ENCODE measurements around the gene FLNB.

Gene FLNB, protein sequence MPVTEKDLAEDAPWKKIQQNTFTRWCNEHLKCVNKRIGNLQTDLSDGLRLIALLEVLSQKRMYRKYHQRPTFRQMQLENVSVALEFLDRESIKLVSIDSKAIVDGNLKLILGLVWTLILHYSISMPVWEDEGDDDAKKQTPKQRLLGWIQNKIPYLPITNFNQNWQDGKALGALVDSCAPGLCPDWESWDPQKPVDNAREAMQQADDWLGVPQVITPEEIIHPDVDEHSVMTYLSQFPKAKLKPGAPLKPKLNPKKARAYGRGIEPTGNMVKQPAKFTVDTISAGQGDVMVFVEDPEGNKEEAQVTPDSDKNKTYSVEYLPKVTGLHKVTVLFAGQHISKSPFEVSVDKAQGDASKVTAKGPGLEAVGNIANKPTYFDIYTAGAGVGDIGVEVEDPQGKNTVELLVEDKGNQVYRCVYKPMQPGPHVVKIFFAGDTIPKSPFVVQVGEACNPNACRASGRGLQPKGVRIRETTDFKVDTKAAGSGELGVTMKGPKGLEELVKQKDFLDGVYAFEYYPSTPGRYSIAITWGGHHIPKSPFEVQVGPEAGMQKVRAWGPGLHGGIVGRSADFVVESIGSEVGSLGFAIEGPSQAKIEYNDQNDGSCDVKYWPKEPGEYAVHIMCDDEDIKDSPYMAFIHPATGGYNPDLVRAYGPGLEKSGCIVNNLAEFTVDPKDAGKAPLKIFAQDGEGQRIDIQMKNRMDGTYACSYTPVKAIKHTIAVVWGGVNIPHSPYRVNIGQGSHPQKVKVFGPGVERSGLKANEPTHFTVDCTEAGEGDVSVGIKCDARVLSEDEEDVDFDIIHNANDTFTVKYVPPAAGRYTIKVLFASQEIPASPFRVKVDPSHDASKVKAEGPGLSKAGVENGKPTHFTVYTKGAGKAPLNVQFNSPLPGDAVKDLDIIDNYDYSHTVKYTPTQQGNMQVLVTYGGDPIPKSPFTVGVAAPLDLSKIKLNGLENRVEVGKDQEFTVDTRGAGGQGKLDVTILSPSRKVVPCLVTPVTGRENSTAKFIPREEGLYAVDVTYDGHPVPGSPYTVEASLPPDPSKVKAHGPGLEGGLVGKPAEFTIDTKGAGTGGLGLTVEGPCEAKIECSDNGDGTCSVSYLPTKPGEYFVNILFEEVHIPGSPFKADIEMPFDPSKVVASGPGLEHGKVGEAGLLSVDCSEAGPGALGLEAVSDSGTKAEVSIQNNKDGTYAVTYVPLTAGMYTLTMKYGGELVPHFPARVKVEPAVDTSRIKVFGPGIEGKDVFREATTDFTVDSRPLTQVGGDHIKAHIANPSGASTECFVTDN (N-terminal part only)

DNA sequence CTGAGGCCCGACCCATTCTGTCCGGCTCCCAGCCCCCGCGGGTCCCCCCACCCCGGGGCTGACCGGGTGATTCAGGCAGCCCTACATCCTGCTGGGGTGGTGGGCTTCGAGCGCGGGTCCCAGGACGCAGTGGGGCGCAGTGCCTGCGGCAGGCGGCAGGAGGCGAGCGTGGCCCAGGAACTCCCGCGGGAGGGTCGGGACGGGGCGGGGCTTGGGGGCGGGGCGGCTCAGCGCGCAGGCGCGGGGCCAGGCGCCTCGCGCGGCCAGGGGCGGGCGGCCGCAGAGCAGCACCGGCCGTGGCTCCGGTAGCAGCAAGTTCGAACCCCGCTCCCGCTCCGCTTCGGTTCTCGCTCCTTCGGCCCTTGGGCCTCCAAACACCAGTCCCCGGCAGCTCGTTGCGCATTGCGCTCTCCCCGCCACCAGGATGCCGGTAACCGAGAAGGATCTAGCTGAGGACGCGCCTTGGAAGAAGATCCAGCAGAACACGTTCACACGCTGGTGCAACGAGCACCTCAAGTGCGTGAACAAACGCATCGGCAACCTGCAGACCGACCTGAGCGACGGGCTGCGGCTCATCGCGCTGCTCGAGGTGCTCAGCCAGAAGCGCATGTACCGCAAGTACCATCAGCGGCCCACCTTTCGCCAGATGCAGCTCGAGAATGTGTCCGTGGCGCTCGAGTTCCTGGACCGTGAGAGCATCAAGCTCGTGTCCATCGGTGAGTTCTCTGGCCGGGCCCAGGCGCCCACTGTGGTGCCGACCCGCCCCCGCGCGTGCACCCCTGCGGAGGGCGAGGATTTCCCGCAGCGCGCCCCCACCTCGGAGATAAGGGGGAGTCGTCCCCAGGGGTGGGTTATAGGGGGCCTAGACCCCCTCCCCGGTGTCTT is at the start of gene FLNB:
Gene FLNB (plus strand): TSS at position 282 of the 885 bp plus-strand sequence. CDS start 143 bp downstream, at position 425.
- in situ Hi-C loops (cut with MboI; ENCODE audit: low pct_unique_long_range_greater_than_20kb, low sequenced_read_pairs, unreplicated experiment): loop anchor here (25.0 kb wide), 2 partner anchors 154 to 304 kb away; partner anchors contain the start of genes HTD2 and RPP14
- peak; percentile 97 for DNase-seq (ENCODE audit: low spot score)
- TF ChIP-seq, protein P1, sequence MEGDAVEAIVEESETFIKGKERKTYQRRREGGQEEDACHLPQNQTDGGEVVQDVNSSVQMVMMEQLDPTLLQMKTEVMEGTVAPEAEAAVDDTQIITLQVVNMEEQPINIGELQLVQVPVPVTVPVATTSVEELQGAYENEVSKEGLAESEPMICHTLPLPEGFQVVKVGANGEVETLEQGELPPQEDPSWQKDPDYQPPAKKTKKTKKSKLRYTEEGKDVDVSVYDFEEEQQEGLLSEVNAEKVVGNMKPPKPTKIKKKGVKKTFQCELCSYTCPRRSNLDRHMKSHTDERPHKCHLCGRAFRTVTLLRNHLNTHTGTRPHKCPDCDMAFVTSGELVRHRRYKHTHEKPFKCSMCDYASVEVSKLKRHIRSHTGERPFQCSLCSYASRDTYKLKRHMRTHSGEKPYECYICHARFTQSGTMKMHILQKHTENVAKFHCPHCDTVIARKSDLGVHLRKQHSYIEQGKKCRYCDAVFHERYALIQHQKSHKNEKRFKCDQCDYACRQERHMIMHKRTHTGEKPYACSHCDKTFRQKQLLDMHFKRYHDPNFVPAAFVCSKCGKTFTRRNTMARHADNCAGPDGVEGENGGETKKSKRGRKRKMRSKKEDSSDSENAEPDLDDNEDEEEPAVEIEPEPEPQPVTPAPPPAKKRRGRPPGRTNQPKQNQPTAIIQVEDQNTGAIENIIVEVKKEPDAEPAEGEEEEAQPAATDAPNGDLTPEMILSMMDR (IDR thresholded peaks at IDR 0.05; ENCODE audit: extremely low read depth, insufficient read depth, missing control alignments): peak; percentile 96

DNA sequence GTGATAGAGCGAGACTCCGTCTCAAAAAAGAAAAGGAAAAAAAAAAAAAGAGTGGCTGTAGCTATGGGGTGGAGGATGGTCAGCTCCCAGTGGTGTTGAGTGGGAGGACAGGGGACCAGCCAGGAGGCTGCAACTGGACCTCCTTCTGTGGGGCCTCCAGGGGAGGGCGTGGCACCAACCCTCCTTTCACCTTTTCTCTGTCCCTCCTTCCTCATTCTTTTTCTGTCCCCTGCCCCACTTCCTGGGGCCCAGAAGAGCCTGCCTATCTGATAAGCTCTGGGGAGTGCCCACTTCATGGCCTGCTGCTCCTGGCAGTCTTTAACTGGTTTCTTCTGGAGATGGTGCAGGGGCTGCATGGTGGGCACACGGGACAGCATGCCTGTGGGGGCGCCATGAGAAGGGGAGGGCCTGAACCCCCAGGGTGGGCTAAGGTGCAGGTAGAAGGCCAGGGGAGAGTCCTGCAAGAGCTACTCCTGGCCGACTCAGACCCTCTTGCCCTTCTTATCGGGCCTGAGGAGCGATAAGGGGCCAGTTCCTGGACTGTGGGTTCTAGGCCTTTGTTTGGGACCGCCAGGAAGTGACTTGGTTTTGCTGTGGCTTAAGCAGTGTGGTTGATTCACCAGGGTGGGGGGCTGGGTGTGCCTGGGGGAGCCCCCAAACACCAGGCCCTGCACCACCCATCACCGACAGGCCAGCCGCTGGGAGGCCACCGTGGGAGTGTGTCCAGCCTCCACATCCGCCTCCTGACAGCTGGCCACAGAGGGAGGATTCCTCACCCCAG is 49.4 kb upstream of the FLNB start:
- TF ChIP-seq, protein P1 (IDR thresholded peaks at IDR 0.05; ENCODE audit: extremely low read depth, insufficient read depth, missing control alignments): no peak
- DNase-seq (ENCODE audit: low spot score): no peak
- in situ Hi-C loops (cut with MboI; ENCODE audit: low pct_unique_long_range_greater_than_20kb, low sequenced_read_pairs, unreplicated experiment): no loop called here

GRCh38 chr3:57959423-57960173 is 48.6 kb upstream of the FLNB start:
- in situ Hi-C loops (cut with MboI; ENCODE audit: low pct_unique_long_range_greater_than_20kb, low sequenced_read_pairs, unreplicated experiment): no loop called here
- DNase-seq (ENCODE audit: low spot score): no peak
- TF ChIP-seq, protein P1 (IDR thresholded peaks at IDR 0.05; ENCODE audit: extremely low read depth, insufficient read depth, missing control alignments): no peak

DNA sequence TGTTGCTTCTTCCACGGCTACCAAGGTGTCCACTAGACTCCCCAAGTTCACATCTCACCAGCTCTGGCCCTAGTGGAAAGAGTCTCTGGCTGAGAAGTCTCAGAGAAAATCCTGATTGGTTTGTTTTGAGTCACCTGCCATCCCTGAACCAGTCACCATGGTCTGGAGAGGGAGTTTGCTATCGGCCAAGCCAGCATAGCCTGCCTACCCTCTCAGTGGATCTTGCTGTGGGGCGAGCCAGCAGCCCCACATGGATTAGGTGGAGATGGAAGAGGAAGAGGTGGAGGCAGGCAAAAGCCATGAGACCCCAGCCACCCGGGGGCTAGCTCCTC is 48.1 kb upstream of the FLNB start:
- DNase-seq (ENCODE audit: low spot score): no peak
- in situ Hi-C loops (cut with MboI; ENCODE audit: low pct_unique_long_range_greater_than_20kb, low sequenced_read_pairs, unreplicated experiment): no loop called here
- TF ChIP-seq, protein P1 (IDR thresholded peaks at IDR 0.05; ENCODE audit: extremely low read depth, insufficient read depth, missing control alignments): no peak

GRCh38 chr3:57961177-57961827 is 46.9 kb upstream of the FLNB start:
- in situ Hi-C loops (cut with MboI; ENCODE audit: low pct_unique_long_range_greater_than_20kb, low sequenced_read_pairs, unreplicated experiment): no loop called here
- no peak for DNase-seq (ENCODE audit: low spot score)
- TF ChIP-seq, protein P1 (IDR thresholded peaks at IDR 0.05; ENCODE audit: extremely low read depth, insufficient read depth, missing control alignments): no peak
